ENCODE measurements around the gene SLCO3A1. TPM values are rescaled to one million over a fixed set of nuclear protein-coding genes. Genes with fewer than 3 reads are reported as not detected.

Gene SLCO3A1
- total RNA-seq, 2 experiments from 2014 or later = 29.2 to 29.5 TPM

DNA sequence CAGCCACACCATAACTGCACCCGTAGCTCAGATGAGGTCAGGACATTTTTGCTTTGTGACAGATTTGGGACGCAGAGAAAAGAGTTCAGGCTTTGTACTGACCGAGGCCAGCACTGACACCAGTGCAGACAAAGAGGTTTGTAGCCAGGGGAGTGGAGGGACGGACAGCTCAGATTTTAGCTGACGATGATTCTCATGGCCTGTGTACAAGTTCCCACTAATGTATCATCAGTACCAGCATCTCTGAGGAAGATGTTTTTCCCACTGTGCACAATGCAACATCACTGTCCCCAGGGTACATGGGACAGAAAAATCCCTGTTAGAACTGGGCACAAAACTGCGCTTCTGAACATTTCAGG, 112.7 kb downstream of the SLCO3A1 start:
- H3K27me3 Mint-ChIP-seq = no peaks in the 10 kb centered on the region
- H3K27ac Mint-ChIP-seq = no peak overlapping the region
- POLR2A ChIA-PET = no interaction called here
- no peak overlapping the region for H3K4me3 Mint-ChIP-seq
- peaks cover 15% of the 10 kb centered on the region for H3K4me1 Mint-ChIP-seq
- ATAC-seq (ENCODE audit: low read depth) (no peak), DNase-seq (no peak)
- H3K9me3 Mint-ChIP-seq = peaks cover 2% of the 10 kb centered on the region
- H3K36me3 Mint-ChIP-seq = no peaks in the 10 kb centered on the region

DNA sequence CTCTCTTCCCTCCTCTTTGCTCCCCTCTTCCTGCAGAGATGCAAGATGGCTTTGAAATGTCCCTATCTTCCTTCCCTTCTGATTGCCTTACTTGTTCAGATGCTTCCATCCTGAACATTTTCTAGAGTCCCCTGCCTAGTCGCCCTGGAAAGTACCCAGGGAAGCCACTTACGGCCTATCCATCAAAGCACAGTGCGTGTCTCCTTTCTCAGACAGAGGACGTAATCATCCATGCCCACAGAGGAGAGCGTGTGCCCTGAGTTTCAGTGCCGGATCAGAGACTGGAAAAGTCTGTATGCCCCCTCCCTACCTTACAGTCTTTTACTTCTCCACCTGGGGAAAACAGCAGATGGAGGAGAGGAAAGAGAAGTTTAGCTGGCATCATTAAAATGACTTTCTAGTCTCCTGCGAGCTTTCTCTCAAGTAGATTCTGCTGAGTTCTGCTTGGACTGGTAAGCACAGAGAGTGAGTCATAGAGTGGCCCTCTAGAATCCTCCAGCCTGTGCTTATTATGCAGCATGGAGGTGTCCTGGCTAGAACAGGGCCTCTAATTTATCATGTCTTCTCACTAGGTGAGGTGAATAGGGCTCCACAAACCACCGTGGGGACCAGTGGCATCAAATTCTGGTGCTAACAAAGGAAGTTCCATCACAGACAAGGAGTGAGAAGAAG, 114.6 kb downstream of the SLCO3A1 start:
- POLR2A ChIA-PET = no interaction called here

DNA sequence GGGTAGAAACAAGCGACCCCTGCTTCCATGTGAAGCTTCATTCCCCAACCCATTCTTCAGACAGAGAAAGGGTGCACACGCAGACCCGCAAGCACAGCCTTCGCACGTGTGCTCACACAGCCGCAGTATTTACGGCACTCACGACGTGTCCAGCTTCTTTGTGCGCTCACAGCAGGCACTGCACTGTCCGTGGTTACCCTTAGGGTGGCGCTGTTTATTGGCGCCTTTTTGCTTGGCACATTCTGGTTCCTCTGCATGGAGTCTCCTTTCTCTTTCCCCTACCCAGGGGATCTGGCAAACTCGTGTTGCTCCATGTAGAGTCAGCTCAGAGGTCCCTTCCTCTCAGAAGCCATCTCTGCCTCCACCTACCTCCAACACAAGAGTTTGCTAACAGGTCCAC, 115.1 kb downstream of the SLCO3A1 start:
- Mint-ChIP-seq H3K4me3 (no peak overlapping the region), H3K27me3 (no peaks in the 10 kb centered on the region), H3K27ac (no peak overlapping the region), H3K4me1 (peaks cover under 1% of the 10 kb centered on the region), H3K9me3 (peaks cover under 1% of the 10 kb centered on the region), H3K36me3 (no peaks in the 10 kb centered on the region)
- POLR2A ChIA-PET = no interaction called here
- no peak for ATAC-seq (ENCODE audit: low read depth)
- DNase-seq = no peak

More for the DNA sequence above, 114.6 kb downstream of the SLCO3A1 start:
- no peak overlapping the region for H3K4me3 Mint-ChIP-seq
- DNase-seq (no peak), ATAC-seq (ENCODE audit: low read depth) (no peak)
- peaks cover 3% of the 10 kb centered on the region for H3K4me1 Mint-ChIP-seq
- no peaks in the 10 kb centered on the region for H3K36me3 Mint-ChIP-seq
- H3K9me3 Mint-ChIP-seq = peaks cover 2% of the 10 kb centered on the region
- no peaks in the 10 kb centered on the region for H3K27me3 Mint-ChIP-seq
- H3K27ac Mint-ChIP-seq = no peak overlapping the region

DNA sequence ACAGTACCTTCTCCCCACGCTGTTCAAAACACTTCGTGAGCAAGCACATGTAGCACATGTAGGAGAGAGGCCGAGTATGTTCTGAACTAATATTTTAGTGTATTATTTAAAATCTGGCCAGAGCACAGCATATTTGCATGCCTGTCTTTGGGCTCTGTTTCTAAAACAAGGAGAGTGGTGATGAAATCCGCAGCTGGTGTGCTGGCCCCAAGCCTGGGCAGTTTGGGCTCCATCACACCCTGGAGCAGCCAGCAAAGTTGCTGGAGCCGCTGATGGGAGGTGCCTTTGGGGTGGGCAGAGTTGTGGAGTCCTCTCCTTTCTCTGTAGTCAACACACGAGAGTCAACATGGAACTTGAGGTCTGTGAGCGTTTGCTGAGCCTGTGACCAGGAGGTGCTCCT, 116.6 kb downstream of the SLCO3A1 start:
- ATAC-seq (ENCODE audit: low read depth) = no peak
- Mint-ChIP-seq H3K4me3 (no peak overlapping the region), H3K9me3 (no peaks in the 10 kb centered on the region), H3K36me3 (no peaks in the 10 kb centered on the region), H3K4me1 (peaks cover 2% of the 10 kb centered on the region), H3K27me3 (no peaks in the 10 kb centered on the region), H3K27ac (no peak overlapping the region)
- no peak for DNase-seq
- POLR2A ChIA-PET = no interaction called here

DNA sequence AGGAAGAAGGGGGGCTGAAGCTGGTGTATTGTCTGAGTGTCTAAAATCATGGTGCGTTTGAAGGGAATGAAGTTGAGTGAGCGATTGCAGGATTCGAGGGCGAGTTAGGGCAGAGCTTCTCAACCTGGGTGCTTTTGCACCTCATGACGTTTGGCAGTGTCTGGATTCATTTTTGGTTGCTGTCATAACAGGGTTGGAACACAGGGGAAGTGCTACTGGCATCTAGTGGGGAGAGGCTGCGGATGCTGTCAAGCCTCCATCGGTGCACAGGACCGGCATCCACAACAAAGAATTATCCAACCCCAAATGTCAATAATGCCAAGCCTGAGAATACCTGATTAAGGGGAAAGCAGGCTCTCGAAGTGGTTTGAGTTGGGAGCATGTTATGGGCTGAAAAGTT, 120.0 kb downstream of the SLCO3A1 start:
- H3K27ac Mint-ChIP-seq = no peak overlapping the region
- no peaks in the 10 kb centered on the region for H3K36me3 Mint-ChIP-seq
- H3K4me3 Mint-ChIP-seq = no peak overlapping the region
- ATAC-seq (ENCODE audit: low read depth) (no peak), DNase-seq (no peak)
- peaks cover 2% of the 10 kb centered on the region for H3K4me1 Mint-ChIP-seq
- H3K9me3 Mint-ChIP-seq = no peaks in the 10 kb centered on the region
- POLR2A ChIA-PET = no interaction called here
- H3K27me3 Mint-ChIP-seq = no peaks in the 10 kb centered on the region

DNA sequence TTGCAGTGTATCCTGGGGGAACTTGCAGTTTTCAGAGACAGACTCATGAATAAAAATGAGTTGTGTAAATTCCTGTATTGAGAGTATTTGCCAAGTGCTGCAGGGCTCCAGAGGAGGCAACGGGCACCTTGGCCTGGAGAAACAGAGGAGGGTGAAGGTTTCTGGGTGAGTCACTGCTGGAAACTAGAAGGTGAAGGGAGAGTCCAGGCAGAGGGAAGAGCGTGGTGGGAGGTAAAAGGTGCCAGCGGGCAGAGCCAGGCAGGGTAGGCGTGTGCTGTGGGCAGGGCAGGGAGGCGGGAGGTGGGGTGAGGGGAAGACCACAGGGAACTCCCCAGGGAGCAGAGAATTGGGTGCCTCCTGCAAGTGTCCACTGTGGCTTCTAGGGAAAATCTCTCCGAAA, 120.8 kb downstream of the SLCO3A1 start:
- peaks cover 2% of the 10 kb centered on the region for H3K4me1 Mint-ChIP-seq
- H3K27ac Mint-ChIP-seq = no peak overlapping the region
- DNase-seq = no peak
- H3K36me3 Mint-ChIP-seq = no peaks in the 10 kb centered on the region
- POLR2A ChIA-PET = no interaction called here
- no peaks in the 10 kb centered on the region for H3K27me3 Mint-ChIP-seq
- no peak overlapping the region for H3K4me3 Mint-ChIP-seq
- ATAC-seq (ENCODE audit: low read depth) = no peak
- H3K9me3 Mint-ChIP-seq = no peaks in the 10 kb centered on the region

DNA sequence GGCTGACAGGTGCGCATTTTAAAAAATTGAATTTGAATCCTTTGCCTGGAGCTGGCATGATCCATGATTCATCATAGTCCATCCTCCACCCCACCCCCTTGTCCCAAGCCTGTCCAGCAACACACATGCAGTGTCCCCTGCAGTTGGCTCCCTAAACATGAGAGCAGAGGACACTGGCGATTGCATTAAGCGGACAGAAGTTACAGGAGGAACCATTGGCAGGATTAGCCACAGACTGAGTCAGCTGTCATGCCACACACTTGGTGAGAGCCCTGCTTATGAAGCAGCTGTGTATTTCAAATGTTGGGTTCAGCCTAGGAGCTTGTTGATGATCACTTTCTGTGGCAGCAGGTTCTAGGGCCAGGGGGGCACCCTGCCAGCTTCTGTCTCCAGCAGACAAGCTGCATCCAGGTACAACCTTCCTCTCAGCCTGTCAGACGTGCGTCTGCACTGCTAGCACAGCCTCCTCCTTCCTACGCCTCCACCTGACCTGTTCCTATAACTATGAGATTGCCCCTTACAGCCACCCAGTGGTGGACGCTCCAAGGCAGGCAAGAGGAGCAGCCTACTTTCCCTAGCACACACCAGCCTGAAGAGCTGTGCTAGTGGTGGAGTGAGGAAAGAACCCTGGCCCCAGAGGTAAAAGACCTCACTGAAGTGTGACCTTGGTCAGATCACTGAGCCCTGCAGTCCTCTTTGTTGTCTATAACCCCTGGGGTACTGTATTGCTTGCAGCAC, 121.9 kb downstream of the SLCO3A1 start:
- no peaks in the 10 kb centered on the region for H3K36me3 Mint-ChIP-seq
- H3K9me3 Mint-ChIP-seq = no peaks in the 10 kb centered on the region
- ATAC-seq (ENCODE audit: low read depth) (no peak), DNase-seq (no peak)
- H3K4me3 Mint-ChIP-seq = no peak overlapping the region
- POLR2A ChIA-PET = no interaction called here
- H3K27me3 Mint-ChIP-seq = no peaks in the 10 kb centered on the region
- H3K27ac Mint-ChIP-seq = no peak overlapping the region
- peaks cover 2% of the 10 kb centered on the region for H3K4me1 Mint-ChIP-seq

DNA sequence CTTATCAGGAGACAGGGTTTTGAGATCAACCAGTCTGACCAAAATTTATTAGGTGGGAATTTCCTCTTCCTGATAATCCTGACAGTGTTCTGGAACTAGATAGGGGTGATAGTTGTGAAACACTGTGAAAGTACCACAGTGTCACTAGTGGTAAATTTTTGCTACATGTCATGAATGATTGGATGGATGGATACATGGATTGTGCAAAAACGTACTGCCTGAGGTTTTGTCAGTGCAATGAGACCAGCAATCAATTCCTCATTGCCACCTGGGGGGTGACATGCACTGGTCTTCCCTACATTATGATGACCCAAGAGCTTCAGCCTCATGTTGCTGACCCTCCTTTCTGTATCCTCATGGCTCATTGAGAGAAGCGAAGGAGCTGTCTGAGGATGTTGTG, 123.5 kb downstream of the SLCO3A1 start:
- peaks cover 2% of the 10 kb centered on the region for H3K4me1 Mint-ChIP-seq
- no peak overlapping the region for H3K4me3 Mint-ChIP-seq
- ATAC-seq (ENCODE audit: low read depth) (no peak), DNase-seq (no peak)
- no peak overlapping the region for H3K27ac Mint-ChIP-seq
- H3K9me3 Mint-ChIP-seq = no peaks in the 10 kb centered on the region
- POLR2A ChIA-PET = no interaction called here
- no peaks in the 10 kb centered on the region for H3K36me3 Mint-ChIP-seq
- H3K27me3 Mint-ChIP-seq = no peaks in the 10 kb centered on the region

DNA sequence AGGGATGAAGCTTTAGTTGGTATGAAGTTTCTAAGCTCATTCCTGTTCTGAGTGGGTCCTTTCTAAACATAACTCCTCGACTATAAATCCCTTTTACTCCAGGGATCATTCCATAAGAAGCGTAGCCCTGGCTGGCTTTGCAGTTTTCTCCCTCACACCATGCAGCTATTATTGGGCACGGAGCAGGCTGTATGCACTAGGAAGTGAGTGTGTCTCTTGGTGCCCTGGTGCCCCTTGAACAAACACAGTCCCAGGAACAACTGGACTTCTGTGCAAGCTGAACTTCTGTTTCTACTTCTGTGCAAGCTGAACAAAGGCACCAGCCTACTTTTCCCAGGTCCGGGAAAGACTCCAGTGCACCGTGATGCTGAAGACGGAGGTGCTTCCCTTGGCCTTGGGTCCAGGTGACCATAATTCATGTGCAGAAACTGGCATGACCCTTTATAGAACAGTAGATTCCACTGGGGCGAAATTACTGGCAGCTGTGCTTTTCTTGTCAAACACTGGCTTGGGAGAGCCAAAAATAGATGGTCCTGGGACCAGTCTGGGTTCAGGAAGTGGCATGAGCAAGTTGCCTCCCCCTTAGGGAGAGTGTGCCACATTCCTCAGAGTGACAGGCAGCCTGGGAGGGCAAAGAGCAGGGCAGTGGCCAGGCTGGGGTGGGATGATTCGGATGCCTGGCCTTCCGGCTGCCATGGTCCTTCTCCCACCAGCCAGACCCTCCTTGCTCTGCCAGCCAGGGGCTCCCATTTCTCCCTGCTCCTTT, 127.2 kb downstream of the SLCO3A1 start:
- Mint-ChIP-seq H3K27ac (no peak overlapping the region), H3K4me1 (peaks cover 3% of the 10 kb centered on the region), H3K4me3 (no peak overlapping the region), H3K36me3 (no peaks in the 10 kb centered on the region), H3K27me3 (no peaks in the 10 kb centered on the region), H3K9me3 (no peaks in the 10 kb centered on the region)
- DNase-seq = no peak
- POLR2A ChIA-PET = no interaction called here
- no peak for ATAC-seq (ENCODE audit: low read depth)

DNA sequence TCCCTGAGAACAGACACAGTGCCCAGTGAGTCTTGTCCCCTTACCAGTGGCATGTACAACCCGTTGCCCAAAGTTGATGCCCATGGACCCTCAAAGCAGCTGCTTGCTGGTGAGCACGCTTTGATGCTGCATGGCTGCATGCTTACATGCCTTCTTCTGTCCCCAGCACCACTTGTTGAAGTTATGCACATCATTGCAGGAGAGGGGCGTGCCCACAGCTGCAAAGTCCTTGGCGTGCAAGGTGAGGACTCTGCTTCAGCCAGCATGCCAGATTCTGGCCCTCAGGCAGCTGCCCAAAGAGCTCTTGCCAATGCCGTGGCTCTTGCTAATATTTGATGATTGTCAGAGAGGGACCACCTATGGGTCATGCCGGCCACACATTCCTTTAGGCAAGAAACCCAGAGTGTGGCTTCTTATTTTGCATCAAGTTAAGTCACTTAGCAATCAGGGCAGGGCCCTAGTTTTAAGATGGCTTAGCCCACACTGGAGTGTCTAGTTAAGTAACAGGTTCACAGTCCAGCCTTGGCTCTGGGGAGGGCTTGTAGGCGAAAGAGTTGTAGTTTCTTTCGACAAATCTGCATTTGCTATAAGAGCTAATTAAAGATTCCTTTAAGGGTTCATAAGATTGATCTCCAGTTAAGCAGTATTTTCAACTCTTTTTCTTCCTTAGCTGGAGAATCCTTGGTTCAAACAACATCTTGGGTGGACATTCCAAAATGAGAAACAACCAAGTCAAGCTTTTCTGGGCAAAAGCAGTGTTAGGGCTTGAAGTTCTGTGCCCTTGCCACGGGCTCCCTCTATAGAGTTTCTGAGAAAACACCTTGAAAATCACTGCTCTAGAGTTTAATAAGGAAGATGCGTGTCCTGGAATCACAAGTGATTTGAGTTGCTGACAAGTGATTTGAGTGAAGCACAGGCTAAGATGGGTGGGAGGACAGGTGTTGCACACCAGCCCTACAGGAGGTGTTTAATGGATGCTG, 128.6 kb downstream of the SLCO3A1 start:
- no peak overlapping the region for H3K27ac Mint-ChIP-seq
- H3K4me3 Mint-ChIP-seq = no peak overlapping the region
- no peak for DNase-seq
- no peak for ATAC-seq (ENCODE audit: low read depth)
- H3K36me3 Mint-ChIP-seq = no peaks in the 10 kb centered on the region
- POLR2A ChIA-PET = no interaction called here
- no peaks in the 10 kb centered on the region for H3K27me3 Mint-ChIP-seq
- peaks cover 3% of the 10 kb centered on the region for H3K4me1 Mint-ChIP-seq
- H3K9me3 Mint-ChIP-seq = no peaks in the 10 kb centered on the region

DNA sequence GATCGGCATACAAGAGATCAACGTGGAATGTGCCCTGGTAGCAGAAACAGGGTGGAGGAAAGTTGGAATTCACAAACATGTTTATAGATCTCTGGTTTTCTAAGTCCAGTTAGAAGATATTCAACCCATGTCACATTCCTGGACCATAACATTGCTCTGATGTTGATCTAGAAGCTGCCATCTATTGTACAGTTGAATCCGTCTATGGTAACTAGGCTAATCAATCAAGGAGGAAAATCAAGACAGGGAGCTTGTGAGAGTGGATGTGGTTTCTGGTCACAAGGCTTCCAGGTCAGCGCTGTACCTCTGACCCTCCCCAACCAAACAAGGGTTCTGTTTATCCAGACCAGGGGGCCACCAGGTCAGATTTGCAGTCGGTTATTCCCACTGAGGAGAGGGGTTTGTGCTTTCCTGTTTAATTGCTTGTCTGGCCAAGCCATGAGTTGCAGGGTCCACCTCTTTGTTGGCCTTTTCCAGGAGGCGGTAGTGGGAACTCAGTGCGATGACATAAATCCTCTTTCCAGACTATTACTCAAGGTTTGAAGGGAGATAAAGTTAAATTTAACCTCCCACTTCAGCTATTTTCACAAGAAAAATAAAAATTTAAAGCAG, 130.3 kb downstream of the SLCO3A1 start:
- no peak for ATAC-seq (ENCODE audit: low read depth)
- DNase-seq = no peak
- H3K4me1 Mint-ChIP-seq = peaks cover 3% of the 10 kb centered on the region

DNA sequence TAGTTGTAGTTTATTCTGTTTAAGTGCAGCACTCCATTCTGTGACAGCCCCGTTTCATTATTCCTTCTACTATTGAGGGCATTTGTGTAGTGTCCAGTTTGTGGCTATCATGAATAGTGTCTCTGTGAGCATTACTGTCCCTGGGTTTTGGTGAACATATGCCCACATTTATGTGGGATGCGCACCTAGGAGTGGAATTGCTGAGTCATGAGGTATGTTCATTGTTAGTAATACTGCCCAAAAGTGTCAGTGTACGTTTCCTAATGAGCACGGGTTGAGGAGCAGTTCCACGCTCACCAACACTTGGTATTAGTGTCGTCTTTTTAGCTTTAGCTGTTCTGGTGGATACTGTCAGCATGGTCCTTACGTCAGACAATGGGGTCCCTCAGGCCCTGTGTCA, 131.8 kb downstream of the SLCO3A1 start:
- Mint-ChIP-seq H3K4me3 (no peak overlapping the region), H3K27me3 (no peaks in the 10 kb centered on the region), H3K27ac (no peak overlapping the region), H3K36me3 (no peaks in the 10 kb centered on the region), H3K9me3 (no peaks in the 10 kb centered on the region), H3K4me1 (peaks cover 3% of the 10 kb centered on the region)
- POLR2A ChIA-PET = no interaction called here
- no peak for ATAC-seq (ENCODE audit: low read depth)
- no peak for DNase-seq

More for the DNA sequence above, 130.3 kb downstream of the SLCO3A1 start:
- no peaks in the 10 kb centered on the region for H3K9me3 Mint-ChIP-seq
- H3K36me3 Mint-ChIP-seq = no peaks in the 10 kb centered on the region
- no peak overlapping the region for H3K4me3 Mint-ChIP-seq
- POLR2A ChIA-PET = no interaction called here
- no peak overlapping the region for H3K27ac Mint-ChIP-seq
- no peaks in the 10 kb centered on the region for H3K27me3 Mint-ChIP-seq

DNA sequence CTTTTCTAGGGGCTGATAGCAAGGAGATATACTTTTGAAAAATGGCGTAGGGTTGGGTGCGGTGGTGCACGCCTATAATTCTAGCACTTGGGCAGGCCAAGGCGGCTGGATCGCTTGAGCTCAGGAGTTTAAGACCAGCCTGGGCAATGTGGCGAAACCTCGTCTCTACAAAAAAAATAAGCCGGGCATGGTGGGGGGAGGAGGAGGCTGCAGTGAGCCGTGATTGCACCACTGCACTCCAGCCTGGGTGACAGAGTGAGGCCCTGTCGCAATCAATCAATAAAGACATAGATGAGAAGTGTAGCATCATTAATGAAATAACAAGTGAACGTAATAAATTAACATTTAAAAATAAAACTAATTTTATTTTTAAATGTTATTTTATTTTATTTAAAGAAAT, 134.6 kb downstream of the SLCO3A1 start:
- DNase-seq = no peak
- ATAC-seq (ENCODE audit: low read depth) = no peak
- Mint-ChIP-seq H3K36me3 (no peaks in the 10 kb centered on the region), H3K4me1 (peaks cover 6% of the 10 kb centered on the region), H3K9me3 (peaks cover 2% of the 10 kb centered on the region), H3K27me3 (peaks cover 3% of the 10 kb centered on the region), H3K4me3 (no peak overlapping the region), H3K27ac (no peak overlapping the region)
- POLR2A ChIA-PET = no interaction called here
